Breast epithelium (tissue), 4 donors: Measurements from ENCODE around the gene FCSK. TPM values are rescaled to one million over a fixed set of nuclear protein-coding genes. Genes with fewer than 3 reads are reported as not detected.

ENCODE experiments used
- DNase-seq, 2 donors: peaks; one replicate each; pipeline ENCODE4 v3.0.0-alpha.2; 2019; ENCODE audit warnings: low spot score in 2 of 2
- H3K27ac ChIP-seq, 2 donors: fragments of 200-600 bp; sonication (generic) in 1 of 2; one replicate each; pipeline ENCODE4 v1.5.1; 2016 to 2019; ENCODE audit warnings: mild to moderate bottlenecking in 1 of 2
- H3K27me3 ChIP-seq, 2 donors: fragments of 200-600 bp; sonication (generic) in 1 of 2; one replicate each; pipeline versions ENCODE4 v1.5.1 to v1.6.0; 2017 to 2019; ENCODE audit warnings: control low read depth in 1 of 2, mild to moderate bottlenecking in 1 of 2
- H3K36me3 ChIP-seq: fragments of 200-600 bp; one replicate; pipeline ENCODE4 v1.5.1; 2019
- H3K4me1 ChIP-seq, 2 donors: fragments of 200-600 bp; sonication (generic); one replicate each; pipeline ENCODE4 v1.5.1; 2016 to 2019; ENCODE audit warnings: control low read depth in 1 of 2
- H3K4me3 ChIP-seq, 3 donors: fragments of 200-600 bp; sonication (generic); 1 replicate in 2 of 3; 2 replicates in 1 of 3; pipeline ENCODE4 v1.5.1; 2016 to 2019; ENCODE audit warnings: mild to moderate bottlenecking in 3 of 3, moderate library complexity in 2 of 3
- H3K9me3 ChIP-seq, 2 donors: fragments of 200-600 bp; sonication (generic) in 1 of 2; one replicate each; pipeline ENCODE4 v1.5.1; 2016 to 2019; ENCODE audit warnings: control low read depth in 1 of 2
- POLR2A ChIP-seq: fragments of 450-650 bp; IDR thresholded peaks from one replicate; pipeline ENCODE4 v1.6.1; 2016; ENCODE audit warnings: antibody characterized with exemption, mild to moderate bottlenecking, moderate library complexity
- POLR2AphosphoS5 ChIP-seq, 3 donors: sonication (generic); formaldehyde crosslinking; IDR thresholded peaks; one replicate each; pipeline ENCODE4 v1.6.1; 2017; ENCODE audit warnings: antibody characterized with exemption in 3 of 3
- intact Hi-C: fragments of 100-400 bp; cut with DNase I; formaldehyde crosslinking; loops from one replicate; pipeline ENCODE4 v1.15.1; 2023; ENCODE audit warnings: low total_unique reads
- total RNA-seq, 3 donors: library from RNA; depleted of rRNA; stranded (reverse); fragments of >200 nt; gene quantifications; one replicate each; pipeline ENCODE4 v1.1.0, GENCODE V29; 2016
- TF ChIP-seq, protein P1 (sequence below), 3 donors: fragments of 450-650 bp; IDR thresholded peaks; one replicate each; pipeline ENCODE4 v1.5.1; 2016 to 2017; ENCODE audit warnings: antibody characterized with exemption in 3 of 3, mild to moderate bottlenecking in 3 of 3, moderate library complexity in 3 of 3

FCSK gene
- total RNA-seq, 3 donors from 2014 or later, result 10.7 to 27.8 (median 18.0) TPM

DNA sequence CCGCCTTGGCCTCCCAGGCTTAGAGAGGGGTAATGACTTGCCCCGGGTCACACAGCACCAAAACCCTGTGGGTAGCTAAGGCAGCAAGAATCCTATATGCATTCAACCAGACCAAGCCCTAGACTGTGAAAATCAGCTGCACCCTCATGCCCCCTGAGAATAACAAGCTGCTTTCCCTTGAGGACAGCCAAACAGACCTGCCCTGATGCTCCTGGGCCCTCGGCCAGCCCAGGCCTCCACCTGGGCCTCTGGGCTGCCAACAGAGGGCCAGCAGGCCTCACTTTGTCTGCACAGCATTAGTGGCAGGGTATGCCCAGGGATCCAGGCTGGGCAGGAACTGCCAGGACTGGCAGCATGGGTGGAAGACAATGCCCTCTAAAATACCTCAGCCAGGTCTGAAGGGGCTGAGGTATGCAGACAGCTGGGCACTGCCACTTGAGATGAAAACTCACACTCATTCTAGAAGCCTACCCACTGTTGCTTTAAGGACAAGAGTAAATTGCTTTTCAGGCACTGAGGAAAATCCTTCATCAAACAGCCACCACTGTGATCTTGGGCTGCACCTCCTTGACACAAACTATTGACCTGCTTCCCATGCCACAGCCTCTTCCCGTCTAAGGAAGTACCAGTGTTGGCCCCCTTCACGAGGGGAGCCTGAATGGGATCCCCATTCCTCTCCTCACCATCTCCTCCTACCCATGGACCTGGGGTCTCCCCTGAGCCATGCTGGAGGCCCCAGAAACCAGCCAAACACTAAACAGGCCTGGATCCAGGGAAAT lies 24.3 kb upstream of the FCSK start:
- Histone ChIP-seq H3K9me3 (no peaks in the 10 kb centered on the region), H3K27ac (peak overlapping the region; percentile 56 to 81), H3K27me3 (no peaks in the 10 kb centered on the region), H3K36me3 (no peaks in the 10 kb centered on the region), H3K4me3 (no peak overlapping the region), H3K4me1 (peaks cover 31 to 38% of the 10 kb centered on the region in 2 donors)
- TF ChIP-seq POLR2A (no peak), POLR2AphosphoS5 (IDR thresholded peaks at IDR 0.05) (no peak)
- TF ChIP-seq, protein P1, sequence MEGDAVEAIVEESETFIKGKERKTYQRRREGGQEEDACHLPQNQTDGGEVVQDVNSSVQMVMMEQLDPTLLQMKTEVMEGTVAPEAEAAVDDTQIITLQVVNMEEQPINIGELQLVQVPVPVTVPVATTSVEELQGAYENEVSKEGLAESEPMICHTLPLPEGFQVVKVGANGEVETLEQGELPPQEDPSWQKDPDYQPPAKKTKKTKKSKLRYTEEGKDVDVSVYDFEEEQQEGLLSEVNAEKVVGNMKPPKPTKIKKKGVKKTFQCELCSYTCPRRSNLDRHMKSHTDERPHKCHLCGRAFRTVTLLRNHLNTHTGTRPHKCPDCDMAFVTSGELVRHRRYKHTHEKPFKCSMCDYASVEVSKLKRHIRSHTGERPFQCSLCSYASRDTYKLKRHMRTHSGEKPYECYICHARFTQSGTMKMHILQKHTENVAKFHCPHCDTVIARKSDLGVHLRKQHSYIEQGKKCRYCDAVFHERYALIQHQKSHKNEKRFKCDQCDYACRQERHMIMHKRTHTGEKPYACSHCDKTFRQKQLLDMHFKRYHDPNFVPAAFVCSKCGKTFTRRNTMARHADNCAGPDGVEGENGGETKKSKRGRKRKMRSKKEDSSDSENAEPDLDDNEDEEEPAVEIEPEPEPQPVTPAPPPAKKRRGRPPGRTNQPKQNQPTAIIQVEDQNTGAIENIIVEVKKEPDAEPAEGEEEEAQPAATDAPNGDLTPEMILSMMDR (IDR thresholded peaks at IDR 0.05), result no peak
- intact Hi-C loops, result no loop called here
- DNase-seq, result no peak

DNA sequence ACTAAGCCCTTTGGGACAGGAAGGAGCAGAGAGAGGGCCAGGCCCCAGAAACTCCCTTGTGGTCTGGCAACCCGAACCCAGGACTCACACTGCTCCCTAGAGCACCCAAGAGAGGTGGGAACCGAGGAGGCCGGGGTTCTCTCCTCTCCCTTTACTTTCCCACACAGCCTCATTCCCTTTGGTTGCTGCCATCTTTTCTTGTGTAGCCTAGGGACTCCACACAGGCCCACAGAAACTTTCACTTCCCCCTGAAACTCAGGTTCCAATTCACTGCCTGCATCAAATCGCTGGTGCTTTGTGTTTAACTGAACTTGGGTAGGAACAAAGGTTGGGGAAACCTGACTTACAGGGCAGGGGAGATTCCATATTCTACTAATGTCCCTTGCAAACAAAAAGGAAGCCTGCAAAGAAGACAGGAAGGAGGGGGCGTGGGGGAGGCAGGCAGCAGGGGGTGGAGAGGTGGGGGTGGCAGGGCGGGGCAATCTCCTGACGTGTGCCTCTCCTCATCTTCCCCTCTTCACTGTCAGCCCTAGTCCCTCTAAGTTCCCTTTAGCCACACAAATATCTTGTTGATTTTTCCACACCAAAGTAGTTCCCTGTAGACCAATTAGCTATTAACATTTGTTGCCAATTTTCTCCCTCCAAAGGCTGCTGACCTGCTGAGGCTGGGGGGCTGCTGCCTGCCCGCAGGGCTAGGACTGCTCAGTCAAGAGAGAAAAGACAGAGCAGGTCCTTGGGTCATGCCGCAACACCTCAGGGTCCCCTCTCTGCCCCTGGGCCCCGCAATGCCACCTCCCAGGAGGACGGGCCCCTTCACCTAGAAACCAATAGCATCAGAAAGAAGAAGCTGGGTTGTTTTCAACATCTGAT lies 23.5 kb upstream of the FCSK start:
- H3K4me1 ChIP-seq, result peaks cover 31 to 38% of the 10 kb centered on the region in 2 donors
- H3K4me3 ChIP-seq, result peak overlapping the region in 1 of 3 donors; percentile 5
- intact Hi-C loops, result no loop called here
- H3K27me3 ChIP-seq, result no peaks in the 10 kb centered on the region
- H3K36me3 ChIP-seq, result no peaks in the 10 kb centered on the region
- no peaks in the 10 kb centered on the region for H3K9me3 ChIP-seq
- TF ChIP-seq, protein P1 (IDR thresholded peaks at IDR 0.05), result no peak
- TF ChIP-seq POLR2A, result no peak
- no peak for TF ChIP-seq POLR2AphosphoS5 (IDR thresholded peaks at IDR 0.05)
- H3K27ac ChIP-seq, result peak overlapping the region; percentile 56 to 81
- no peak for DNase-seq

DNA sequence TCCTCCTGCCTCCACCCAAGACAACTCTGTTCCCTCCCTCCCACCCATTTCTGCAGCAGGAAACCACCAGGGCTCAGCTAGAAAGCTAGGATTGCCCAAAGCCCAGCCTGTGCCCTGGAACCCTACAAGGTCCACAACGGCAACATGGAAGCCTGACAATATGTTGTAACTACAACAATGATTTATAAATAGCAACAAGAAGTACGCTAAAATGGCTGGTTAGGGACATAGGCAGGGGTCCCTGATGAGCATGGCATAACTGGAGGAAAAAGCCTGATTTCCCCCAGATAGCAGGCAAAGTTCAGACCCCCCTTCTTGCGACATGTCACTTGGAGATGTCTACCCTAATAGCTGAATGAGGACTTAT lies 22.1 kb upstream of the FCSK start:
- peaks cover 31 to 38% of the 10 kb centered on the region in 2 donors for H3K4me1 ChIP-seq
- H3K4me3 ChIP-seq, result no peak overlapping the region
- no peak for DNase-seq
- no peaks in the 10 kb centered on the region for H3K36me3 ChIP-seq
- no peaks in the 10 kb centered on the region for H3K27me3 ChIP-seq
- intact Hi-C loops, result no loop called here
- TF ChIP-seq POLR2AphosphoS5 (IDR thresholded peaks at IDR 0.05) (no peak), POLR2A (no peak)
- TF ChIP-seq, protein P1 (IDR thresholded peaks at IDR 0.05), result no peak
- peak overlapping the region; percentile 62 to 82 for H3K27ac ChIP-seq
- no peaks in the 10 kb centered on the region for H3K9me3 ChIP-seq

DNA sequence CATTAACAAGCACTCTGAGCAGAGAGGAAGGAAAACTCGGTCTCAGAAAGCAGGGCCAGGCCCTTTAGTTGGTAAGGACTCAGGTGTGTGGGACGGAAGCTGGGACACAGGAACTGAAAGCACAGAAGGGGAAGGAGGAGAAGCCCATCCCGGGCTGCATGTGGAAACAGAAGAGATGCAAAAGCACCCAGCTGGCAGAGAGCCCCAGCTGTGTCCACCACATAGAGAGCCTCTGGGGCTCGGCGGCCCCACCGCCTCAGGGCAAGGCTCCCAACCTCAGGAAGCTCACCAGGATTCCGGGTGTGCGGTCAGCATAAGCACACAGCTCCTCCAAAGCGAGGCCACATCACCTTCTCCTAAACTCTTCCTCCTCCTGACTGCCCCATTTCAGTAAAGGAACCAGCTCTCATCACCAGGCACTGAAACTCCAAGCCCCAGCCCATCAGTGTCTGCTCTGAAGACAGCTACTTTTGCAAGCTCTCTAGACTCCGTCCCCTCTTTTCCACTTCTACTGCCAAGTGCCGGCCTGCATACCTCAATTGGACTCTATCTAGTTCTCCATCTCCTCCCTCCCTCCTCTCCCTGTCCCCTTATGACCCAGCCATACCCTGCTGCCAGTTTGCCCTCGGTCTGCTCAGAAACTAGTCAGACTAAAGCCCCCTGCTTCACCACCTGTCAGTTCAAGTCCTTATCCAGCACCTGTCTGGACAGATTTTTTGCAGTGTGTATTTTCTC lies 21.5 kb upstream of the FCSK start:
- Histone ChIP-seq H3K36me3 (no peaks in the 10 kb centered on the region), H3K27ac (peak overlapping the region; percentile 62 to 82), H3K4me1 (peaks cover 31 to 37% of the 10 kb centered on the region in 2 donors), H3K9me3 (no peaks in the 10 kb centered on the region), H3K27me3 (no peaks in the 10 kb centered on the region), H3K4me3 (peak overlapping the region in 1 of 3 donors; percentile 35)
- intact Hi-C loops, result no loop called here
- TF ChIP-seq, protein P1 (IDR thresholded peaks at IDR 0.05), result no peak
- TF ChIP-seq POLR2A (no peak), POLR2AphosphoS5 (IDR thresholded peaks at IDR 0.05) (no peak)
- no peak for DNase-seq
